HEK293 (cell line): ENCODE measurements around the gene LRFN2.

Experiments
- CTCF ChIA-PET: fragments of 350-600 bp; formaldehyde crosslinking; extraction: SDS; loops from one replicate; lab custom pipeline; 2021; ENCODE audit warnings: antibody characterized with exemption; lab: Yijun Ruan, JAX
- POLR2A ChIA-PET: fragments of 300-600 bp; formaldehyde crosslinking; extraction: SDS; loops from one replicate; lab custom pipeline; 2020; ENCODE audit warnings: antibody characterized with exemption, inconsistent platforms; lab: Yijun Ruan, JAX
- H3K27ac ChIP-seq: fragments of 200-500 bp; sonication (Bioruptor generic); 2 replicates; pipeline ENCODE4 v1.5.1; 2014; ENCODE audit warnings: low read depth, low read length, control low read depth, inconsistent platforms; ENCODE audit errors: extremely low read depth
- H3K36me3 ChIP-seq, 2 experiments: fragments of 200-500 bp in 1 of 2; sonication (Bioruptor generic) in 1 of 2; 1 replicate in 1 of 2; 2 replicates in 1 of 2; pipeline ENCODE4 v1.5.1; 2014 to 2017; ENCODE audit warnings: inconsistent platforms in 2 of 2, low read length in 2 of 2; ENCODE audit not compliant: control insufficient read depth in 2 of 2, insufficient read depth in 1 of 2
- H3K4me1 ChIP-seq: fragments of 200-500 bp; sonication (Bioruptor generic); 2 replicates; pipeline ENCODE4 v1.5.1; 2014; ENCODE audit warnings: mild to moderate bottlenecking, low read length, inconsistent platforms; ENCODE audit not compliant: control insufficient read depth, insufficient read depth
- H3K4me3 ChIP-seq: 2 replicates; pipeline ENCODE4 v1.5.1; 2011; ENCODE audit warnings: low read depth, mild to moderate bottlenecking, control low read depth, low read length, moderate library complexity
- H3K9me3 ChIP-seq: fragments of 200-500 bp; sonication (Bioruptor generic); 2 replicates; pipeline ENCODE4 v1.5.1; 2014; ENCODE audit warnings: low read depth, low read length, inconsistent platforms; ENCODE audit not compliant: control insufficient read depth, insufficient read depth
- TCF7L2 ChIP-seq: IDR thresholded peaks from 2 replicates; pipeline ENCODE4 v1.6.1; 2011; ENCODE audit warnings: low read depth, mild to moderate bottlenecking, inconsistent platforms, low read length, moderate library complexity, borderline replicate concordance
- WT1 ChIP-seq: fragments of 450-650 bp; formaldehyde crosslinking; IDR thresholded peaks from 2 replicates; pipeline ENCODE4 v1.5.1; 2016; ENCODE audit warnings: missing biosample characterization, missing genetic modification characterization
- ZBTB10 ChIP-seq: fragments of 450-650 bp; formaldehyde crosslinking; IDR thresholded peaks from 2 replicates; pipeline ENCODE4 v1.5.1; 2016; ENCODE audit warnings: missing biosample characterization, missing genetic modification characterization
- ZBTB11 ChIP-seq: fragments of 450-650 bp; formaldehyde crosslinking; conservative IDR thresholded peaks from 2 replicates; pipeline ENCODE4 v1.5.1; 2016; ENCODE audit warnings: low read depth, missing biosample characterization, missing genetic modification characterization
- ZBTB17 ChIP-seq: fragments of 450-650 bp; formaldehyde crosslinking; IDR thresholded peaks from 2 replicates; pipeline ENCODE4 v1.5.1; 2016; ENCODE audit warnings: missing biosample characterization, missing genetic modification characterization
- ZFP41 ChIP-seq: fragments of 450-650 bp; formaldehyde crosslinking; IDR thresholded peaks from 2 replicates; pipeline ENCODE4 v1.5.1; 2016; ENCODE audit warnings: missing biosample characterization, missing genetic modification characterization, borderline replicate concordance
- ZNF140 ChIP-seq: fragments of 450-650 bp; formaldehyde crosslinking; IDR thresholded peaks from 2 replicates; pipeline ENCODE4 v1.5.1; 2016; ENCODE audit warnings: missing biosample characterization, missing genetic modification characterization
- ZNF155 ChIP-seq: fragments of 450-650 bp; formaldehyde crosslinking; IDR thresholded peaks from 2 replicates; pipeline ENCODE4 v1.5.1; 2016; ENCODE audit warnings: missing biosample characterization, missing genetic modification characterization
- ZNF174 ChIP-seq: fragments of 450-650 bp; formaldehyde crosslinking; IDR thresholded peaks from 2 replicates; pipeline ENCODE4 v1.5.0; 2017; ENCODE audit warnings: missing biosample characterization, mild to moderate bottlenecking, missing genetic modification characterization
- ZNF24 ChIP-seq: fragments of 450-650 bp; formaldehyde crosslinking; IDR thresholded peaks from 2 replicates; pipeline ENCODE4 v1.5.1; 2016; ENCODE audit warnings: missing biosample characterization, missing genetic modification characterization
- ZNF391 ChIP-seq: fragments of 450-650 bp; formaldehyde crosslinking; IDR thresholded peaks from 2 replicates; pipeline ENCODE4 v1.5.1; 2016; ENCODE audit warnings: low read depth, missing biosample characterization, missing genetic modification characterization, borderline replicate concordance
- ZNF510 ChIP-seq: fragments of 450-650 bp; formaldehyde crosslinking; IDR thresholded peaks from 2 replicates; pipeline ENCODE4 v1.5.1; 2018; ENCODE audit warnings: mild to moderate bottlenecking, missing genetic modification characterization, missing biosample characterization; ENCODE audit not compliant: insufficient replicate concordance
- ZNF580 ChIP-seq: fragments of 450-650 bp; formaldehyde crosslinking; IDR thresholded peaks from 2 replicates; pipeline ENCODE4 v1.5.1; 2016; ENCODE audit warnings: missing biosample characterization, missing genetic modification characterization
- ZNF792 ChIP-seq: fragments of 450-650 bp; formaldehyde crosslinking; IDR thresholded peaks from 2 replicates; pipeline ENCODE4 v1.5.1; 2016; ENCODE audit warnings: missing biosample characterization, missing genetic modification characterization
- ZNF843 ChIP-seq: fragments of 450-650 bp; formaldehyde crosslinking; IDR thresholded peaks from 2 replicates; pipeline ENCODE4 v1.5.1; 2016; ENCODE audit warnings: missing biosample characterization, missing genetic modification characterization
- ZSCAN5A ChIP-seq: fragments of 450-650 bp; formaldehyde crosslinking; IDR thresholded peaks from 2 replicates; pipeline ENCODE4 v1.5.1; 2016; ENCODE audit warnings: missing biosample characterization, missing genetic modification characterization

Gene LRFN2

GRCh38 chr6:40359808-40360207 is 227.4 kb downstream of the LRFN2 start (continued):
- TF ChIP-seq ZNF580 (no peak), ZNF510 (tag by site-specific recombination) (no peak)

- Histone ChIP-seq H3K27ac (no peak overlapping the region), H3K36me3 (no peaks in the 10 kb centered on the region), H3K4me3 (no peak overlapping the region), H3K4me1 (no peaks in the 10 kb centered on the region), H3K9me3 (no peaks in the 10 kb centered on the region; the same call in 1 of the 2 replicates)
- POLR2A ChIA-PET: no interaction called here
- CTCF ChIA-PET: no interaction called here
- TF ChIP-seq ZNF792 (no peak), ZNF843 (tag by site-specific recombination) (no peak), ZNF24 (tag by site-specific recombination) (no peak), ZNF140 (tag by site-specific recombination) (no peak), ZSCAN5A (tag by site-specific recombination) (no peak), ZNF391 (no peak), ZFP41 (tag by site-specific recombination) (no peak), TCF7L2 (no peak), ZBTB11 (tag by site-specific recombination) (no peak), ZBTB10 (no peak), ZNF155 (tag by site-specific recombination) (no peak), ZNF174 (tag by site-specific recombination) (no peak), ZBTB17 (no peak), WT1 (tag by site-specific recombination) (no peak)
Measured at GRCh38 chr6:40358473-40359460, 228.4 kb downstream of the LRFN2 start.
